HepG2 (cell line): ENCODE data around the gene GALNTL6. TPM values are rescaled to one million over a fixed set of nuclear protein-coding genes. Genes with fewer than 3 reads are reported as not detected.

Experiments used
- ATAC-seq: fragments of 200-7000 bp; cut with Tn5 transposase; 3 replicates; pipeline ENCODE4 v1.9.1; 2020; ENCODE audit warnings: mild to moderate bottlenecking, moderate library complexity
- BruUV-seq: library from RNA; stranded (reverse); fragments of 400-500 nt; replicated peaks from 2 replicates; lab custom pipeline; 2021; lab: Mats Ljungman, UMichigan
- CTCF ChIA-PET: fragments of 300-600 bp; formaldehyde crosslinking; extraction: SDS; loops from one replicate; lab custom pipeline; 2021; ENCODE audit warnings: low total read pairs, inconsistent platforms, low intra/inter-chr PET ratio; lab: Yijun Ruan, JAX
- POLR2A ChIA-PET: fragments of 350-600 bp; sonication (Branson Sonifier 250); formaldehyde crosslinking; loops from one replicate; lab custom pipeline; 2020; ENCODE audit warnings: antibody characterized with exemption, inconsistent platforms; lab: Yijun Ruan, JAX
- DNase-seq: peaks from one replicate; pipeline ENCODE4 v3.0.0-alpha.2; 2015; ENCODE audit warnings: low spot score
- FAIRE-seq: peaks from 3 replicates; lab custom pipeline; 2011; peaks lifted over from hg19 to GRCh38; lab: Jason Lieb, UNC
- H2AFZ ChIP-seq: one replicate; pipeline ENCODE4 v1.6.1; 2011; ENCODE audit warnings: low read length, inconsistent platforms
- H3K27ac ChIP-seq: fragments of 300-600 bp; 3 replicates; pipeline ENCODE4 v1.8.0; 2011; ENCODE audit warnings: mixed run types, mild to moderate bottlenecking, mixed read lengths, low read length, inconsistent platforms; ENCODE audit not compliant: insufficient read depth; ENCODE audit errors: extremely low read length
- H3K27me3 ChIP-seq, 2 experiments: fragments of 200-600 bp in 1 of 2; 2 replicates in 1 of 2; 3 replicates in 1 of 2; pipeline versions ENCODE4 v1.6.0 to v1.8.0; 2011; ENCODE audit warnings: low read length in 2 of 2, mild to moderate bottlenecking in 2 of 2, moderate library complexity in 2 of 2, inconsistent platforms in 1 of 2; ENCODE audit not compliant: insufficient read depth in 2 of 2, control insufficient read depth in 1 of 2
- H3K36me3 ChIP-seq, 2 experiments: fragments of 200-600 bp in 1 of 2; replicated peaks in 1 of 2; 2 replicates in 1 of 2; 3 replicates in 1 of 2; pipeline versions ENCODE4 v1.5.1 to v1.8.0; 2011; ENCODE audit warnings: low read length in 2 of 2, inconsistent platforms in 1 of 2; ENCODE audit not compliant: insufficient read depth in 2 of 2, control insufficient read depth in 1 of 2
- H3K4me1 ChIP-seq: 2 replicates; pipeline ENCODE4 v1.5.1; 2012; ENCODE audit warnings: low read length, inconsistent platforms; ENCODE audit not compliant: insufficient read depth
- H3K4me2 ChIP-seq: 2 replicates; pipeline ENCODE4 v1.6.0; 2011; ENCODE audit warnings: low read depth, low read length, inconsistent platforms
- H3K4me3 ChIP-seq, 3 experiments: fragments of 200-600 bp in 1 of 3; sonication (generic), shearing (Covaris generic) in 1 of 3; replicated peaks in 1 of 3; 2 replicates each; pipeline ENCODE4 v1.5.1; 2011 to 2016; ENCODE audit warnings: low read length in 3 of 3, inconsistent platforms in 2 of 3, low read depth in 2 of 3, mild to moderate bottlenecking in 2 of 3, control low read depth in 1 of 3, mixed read lengths in 1 of 3; ENCODE audit not compliant: insufficient read depth in 1 of 3
- H3K79me2 ChIP-seq: one replicate; pipeline ENCODE4 v1.6.1; 2011; ENCODE audit warnings: low read length, inconsistent platforms; ENCODE audit not compliant: insufficient read depth
- H3K9ac ChIP-seq: 2 replicates; pipeline ENCODE4 v1.6.0; 2011; ENCODE audit warnings: mild to moderate bottlenecking, low read depth, low read length, inconsistent platforms; ENCODE audit not compliant: insufficient read depth
- H3K9me3 ChIP-seq: 2 replicates; pipeline ENCODE4 v1.5.1; 2012; ENCODE audit warnings: mild to moderate bottlenecking, low read length
- H4K20me1 ChIP-seq: 2 replicates; pipeline ENCODE4 v1.6.0; 2011; ENCODE audit warnings: inconsistent platforms, mild to moderate bottlenecking, low read length, moderate library complexity; ENCODE audit not compliant: insufficient read depth
- CBFB ChIP-seq: sonication (generic); formaldehyde crosslinking; IDR thresholded peaks from 2 replicates; pipeline ENCODE4 v1.4.0; 2020; ENCODE audit warnings: missing genetic modification reagents
- CSRNP1 ChIP-seq: sonication (generic); formaldehyde crosslinking; IDR thresholded peaks from 2 replicates; pipeline ENCODE4 v1.8.1; 2023; ENCODE audit warnings: mild to moderate bottlenecking, missing genetic modification reagents
- JUNB ChIP-seq: sonication (generic); formaldehyde crosslinking; IDR thresholded peaks from 2 replicates; pipeline ENCODE4 v1.8.0; 2022; ENCODE audit warnings: missing genetic modification reagents, mild to moderate bottlenecking, borderline replicate concordance
- KDM4B ChIP-seq: sonication (generic); formaldehyde crosslinking; IDR thresholded peaks from 2 replicates; pipeline ENCODE4 v1.4.0; 2020; ENCODE audit warnings: missing genetic modification reagents
- SSRP1 ChIP-seq: IDR thresholded peaks from 2 replicates; pipeline ENCODE4 v1.6.1; 2016; ENCODE audit warnings: control low read depth
- ZBTB33 ChIP-seq: sonication (generic); formaldehyde crosslinking; IDR thresholded peaks from 2 replicates; pipeline ENCODE4 v1.4.0; 2020; ENCODE audit warnings: missing genetic modification reagents
- ZNF225 ChIP-seq: sonication (generic); formaldehyde crosslinking; IDR thresholded peaks from 2 replicates; pipeline ENCODE4 v1.4.0; 2020; ENCODE audit warnings: mild to moderate bottlenecking, missing genetic modification reagents
- ZNF354B ChIP-seq: sonication (generic); formaldehyde crosslinking; IDR thresholded peaks from 2 replicates; pipeline ENCODE4 v1.8.0; 2022; ENCODE audit warnings: mild to moderate bottlenecking, missing genetic modification reagents
- ZNF670 ChIP-seq: sonication (generic); formaldehyde crosslinking; IDR thresholded peaks from 2 replicates; pipeline ENCODE4 v1.8.0; 2022; ENCODE audit warnings: mild to moderate bottlenecking, missing genetic modification reagents, borderline replicate concordance
- WGBS: methylation state at CpG from one replicate; pipeline ENCODE4 v1.1.6; 2017; ENCODE audit warnings: low lambda C conversion rate; 5-methylcytosine and 5-hydroxymethylcytosine counted together
- in situ Hi-C: cut with HindIII; loops from 2 replicates; pipeline ENCODE4 v1.10.0; 2017; ENCODE audit warnings: low pct_unique_long_range_greater_than_20kb; ENCODE audit not compliant: extremely low pct_ligation_motif_present
- intact Hi-C: fragments of 100-400 bp; cut with micrococcal nuclease; formaldehyde crosslinking; loops from one replicate; pipeline ENCODE4 v1.10.0; 2022; ENCODE audit not compliant: unreplicated experiment
- polyA plus RNA-seq, 8 experiments: library from polyadenylated mRNA; depleted of rRNA in 3 of 8; stranded (reverse) in 7 of 8; unstranded in 1 of 8; fragments of >200 nt; fragmentation: Illumina TruSeq in 4 of 8; extraction: Trizol in 4 of 8; gene quantifications; 2 replicates each; pipeline versions ENCODE4 v1.2.1 to v1.2.3, GENCODE V29; 2011 to 2016; ENCODE audit warnings: low read depth in 4 of 8, missing spikeins in 1 of 8, mixed read lengths in 1 of 8; ENCODE audit not compliant: insufficient read depth in 1 of 8
- total RNA-seq, 5 experiments: library from RNA; depleted of rRNA; stranded (reverse); fragments of >200 nt; fragmentation: Illumina TruSeq; extraction: Trizol; gene quantifications; 2 replicates each; pipeline ENCODE4 v1.2.3, GENCODE V29; 2016; ENCODE audit warnings: low read depth in 1 of 5

GALNTL6 gene
- total and polyA plus RNA-seq, 2 of the 13 experiments (the other 11 are each of a cell fraction or from before 2014, with no cell fraction given): not detected

- no peaks in the 10 kb centered on the region for H3K79me2 ChIP-seq
- POLR2A ChIA-PET: no interaction called here
- DNase-seq (no peak), ATAC-seq (no peak), FAIRE-seq (no peak)
- 1% methylated on average over 5 of the region's 5 CpGs for WGBS
- no peak for TF ChIP-seq SSRP1 (CRISPR knock-in tag)
- TF ChIP-seq KDM4B (CRISPR knock-in tag): no peak
- TF ChIP-seq ZNF225 (CRISPR knock-in tag): no peak
- no peak for TF ChIP-seq ZNF354B (CRISPR knock-in tag)
- no peak for TF ChIP-seq CSRNP1 (CRISPR knock-in tag)
- no peak for TF ChIP-seq ZNF670
- no peak for TF ChIP-seq ZBTB33 (CRISPR knock-in tag)
- TF ChIP-seq CBFB: no peak
- no peak for TF ChIP-seq JUNB (CRISPR knock-in tag)
- CTCF ChIA-PET: no interaction called here
- no peaks in the 10 kb centered on the region for H4K20me1 ChIP-seq
- no peak overlapping the region for H2AFZ ChIP-seq
- intact Hi-C loops: no loop called here
- H3K4me2 ChIP-seq: no peak overlapping the region
- BruUV-seq: no TSS peak
- no peak overlapping the region for H3K9ac ChIP-seq
- H3K4me3 ChIP-seq: no peak overlapping the region
- in situ Hi-C loops: no loop called here
- H3K27me3 ChIP-seq: no peaks in the 10 kb centered on the region
- H3K4me1 ChIP-seq: no peaks in the 10 kb centered on the region
- H3K36me3 ChIP-seq: no peaks in the 10 kb centered on the region
- no peak overlapping the region for H3K27ac ChIP-seq
- H3K9me3 ChIP-seq: no peaks in the 10 kb centered on the region
These were observed 148.9 kb downstream of the GALNTL6 start for GRCh38 chr4:171962110-171962509.
